HG03558 (cell line): ENCODE results near the gene PIK3CB.

ENCODE experiments used
- ATAC-seq: cut with Tn5 transposase; IDR thresholded peaks from one replicate; pipeline ENCODE4 v1.9.1; 2021; ENCODE audit warnings: moderate number of reproducible peaks; ENCODE audit not compliant: unreplicated experiment; ENCODE audit errors: extremely low read depth

Gene PIK3CB

DNA sequence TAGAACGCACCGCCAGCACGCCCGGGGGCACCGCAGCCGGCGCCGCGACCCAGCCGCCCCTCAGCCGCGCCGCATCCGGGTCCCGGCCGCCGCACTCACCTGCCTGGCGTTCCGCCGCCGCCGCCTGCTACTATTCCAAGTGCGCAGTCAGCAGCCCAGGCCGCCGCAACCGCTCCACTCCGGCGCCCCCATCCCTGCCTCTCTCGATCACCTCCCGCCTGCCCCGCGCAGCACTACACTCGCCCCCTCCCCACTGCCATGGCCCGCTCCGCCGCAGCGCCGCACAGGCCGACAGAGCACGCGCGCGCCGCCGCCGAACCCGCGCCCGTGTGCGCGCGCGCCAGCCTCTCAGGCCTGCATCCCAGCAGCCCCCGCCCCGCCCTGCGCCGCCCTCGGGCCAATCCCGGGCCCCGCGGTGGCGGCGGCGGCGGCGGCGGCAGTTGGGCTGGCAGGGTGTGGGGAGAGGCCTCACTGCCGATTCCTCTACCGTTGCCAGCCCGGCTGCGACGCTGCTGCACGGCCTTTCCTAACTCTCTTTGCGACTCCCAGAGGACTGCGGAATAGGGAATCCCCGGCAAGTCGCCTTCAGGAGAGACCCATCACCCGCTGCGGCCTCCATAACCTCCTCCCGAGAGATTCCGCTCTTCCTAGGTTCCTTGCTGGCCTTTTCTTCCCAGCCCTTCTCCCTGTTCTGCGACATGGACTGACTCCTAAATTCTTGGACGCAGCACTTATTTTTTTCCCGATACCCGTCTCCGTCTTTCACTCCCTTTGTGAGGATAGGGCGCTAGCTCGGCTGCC, at the start of gene PIK3CB:
Gene PIK3CB, minus strand, starts transcription at position 333 of the 801 bp plus-strand sequence. CDS start 75,585 bp downstream, outside the sequence.
- ATAC-seq, result peak; percentile 80

DNA sequence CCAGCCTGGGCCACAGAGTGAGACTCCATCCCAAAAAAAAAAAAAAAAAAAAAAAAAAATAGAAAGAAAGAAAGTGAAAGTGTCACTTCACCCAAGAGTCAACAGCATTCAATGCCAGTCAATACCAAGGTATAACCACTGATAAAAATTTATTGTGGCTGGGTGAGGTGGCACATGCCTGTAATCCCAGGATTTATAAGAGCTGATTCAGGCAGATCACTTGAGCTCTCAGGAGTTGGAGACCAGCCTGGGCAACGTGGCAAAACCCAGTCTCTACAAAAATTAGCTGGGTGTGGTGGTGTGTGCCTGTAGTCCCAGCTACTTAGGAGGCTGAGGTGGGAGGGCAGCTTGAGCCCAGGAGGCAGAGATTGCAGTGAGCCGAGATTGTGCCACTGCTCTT, 46.5 kb upstream of the PIK3CB start:
- ATAC-seq, result no peak

DNA sequence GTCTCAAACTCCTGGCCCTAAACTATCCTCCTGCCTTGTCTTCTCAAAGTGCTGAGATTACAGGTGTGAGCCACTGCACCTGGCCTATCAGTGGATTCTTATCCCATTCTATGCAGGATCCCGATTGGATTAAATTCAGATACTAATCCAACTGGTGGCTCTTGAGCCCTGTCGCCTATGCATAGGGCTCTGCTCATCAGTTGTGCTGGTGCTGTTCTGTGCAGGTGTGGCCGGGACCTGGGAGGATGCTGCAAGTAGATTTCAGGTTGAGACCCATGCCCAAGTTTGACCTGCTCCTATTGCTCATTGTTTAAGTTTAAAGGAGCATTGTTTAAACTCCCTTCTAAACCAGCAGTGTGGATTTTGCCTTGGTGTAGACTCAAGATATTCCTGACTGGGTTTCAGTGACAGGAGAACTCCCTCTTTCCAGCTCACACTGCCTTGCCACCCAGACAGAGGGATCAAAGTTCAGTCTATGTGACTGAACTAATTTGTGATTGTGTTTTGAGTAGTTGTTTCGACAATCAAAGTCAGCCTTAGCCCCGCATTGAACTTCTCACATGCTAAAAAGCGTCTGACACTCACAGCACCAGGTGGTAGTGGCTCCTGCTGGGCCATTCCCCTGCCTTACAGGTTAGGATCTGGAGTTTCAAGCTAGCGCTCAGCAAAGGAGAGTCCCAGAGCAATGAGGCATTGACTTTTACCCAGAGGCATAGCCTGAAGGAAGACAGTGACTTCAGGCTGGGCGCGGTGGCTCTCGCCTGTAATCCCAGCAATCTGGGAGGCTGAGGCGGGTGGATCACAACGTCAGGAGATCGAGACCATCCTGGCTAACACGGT, 45.0 kb upstream of the PIK3CB start:
- ATAC-seq, result no peak

DNA sequence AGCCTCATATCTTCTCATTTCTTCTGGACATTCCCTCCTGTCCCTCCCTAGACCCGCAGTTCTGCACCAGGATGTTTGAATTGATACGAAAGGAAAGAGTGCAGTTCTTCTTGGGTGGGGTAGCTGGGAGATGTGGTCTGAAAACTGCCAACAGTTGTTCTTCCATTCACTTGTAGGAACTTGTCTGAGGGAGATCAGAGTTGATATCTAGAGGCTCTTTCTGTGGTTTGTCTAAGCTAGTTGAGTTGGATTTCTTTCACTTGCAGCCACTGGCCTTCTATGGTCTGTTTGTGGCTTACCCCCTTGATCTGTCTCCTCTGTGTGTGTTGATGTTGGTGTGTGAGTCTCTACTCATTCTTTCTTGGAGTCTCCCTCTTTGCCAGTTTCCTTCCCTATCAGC, 42.5 kb upstream of the PIK3CB start:
- no peak for ATAC-seq

DNA sequence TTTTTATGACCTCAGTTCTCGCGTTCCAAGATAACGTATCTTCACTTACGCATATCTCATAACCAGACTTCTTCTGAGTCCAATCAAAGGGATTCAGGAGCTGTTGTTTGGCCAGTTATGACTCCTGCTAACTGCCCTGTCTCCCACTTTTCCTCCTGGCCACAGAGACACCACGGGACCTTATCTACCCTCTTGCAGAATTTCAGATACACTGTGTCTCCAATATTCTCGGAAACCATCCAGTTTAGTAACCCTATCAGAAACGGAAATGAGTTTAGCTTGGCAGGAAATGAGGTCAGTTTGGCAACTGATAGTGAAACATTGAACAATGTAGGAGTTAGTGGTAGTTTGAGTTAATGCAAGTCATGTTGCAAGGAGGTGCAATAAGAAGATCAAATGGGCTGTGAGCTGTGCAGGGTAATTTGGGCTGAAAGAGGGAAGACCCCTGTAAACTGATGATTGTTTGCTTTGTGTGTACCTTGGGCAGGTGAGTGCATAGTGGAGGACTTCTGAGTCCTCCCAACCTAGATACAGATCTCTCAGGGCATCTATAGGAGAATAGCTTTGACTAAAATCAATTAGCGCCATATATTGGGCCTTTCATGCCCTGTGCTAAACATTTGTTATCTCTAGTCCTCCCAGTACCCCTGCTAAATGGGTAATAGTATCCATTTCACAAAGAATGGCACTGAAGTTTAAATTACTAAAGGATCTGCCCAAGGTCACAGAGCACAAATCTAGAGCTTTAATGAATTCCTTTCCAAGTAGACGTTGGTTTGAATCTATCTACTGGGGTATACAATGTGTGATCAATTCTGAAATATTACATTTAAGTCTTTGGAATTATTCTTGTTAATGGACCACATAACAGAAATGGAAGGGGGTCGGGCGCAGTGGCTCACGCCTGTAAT, 41.3 kb upstream of the PIK3CB start:
- ATAC-seq, result no peak

DNA sequence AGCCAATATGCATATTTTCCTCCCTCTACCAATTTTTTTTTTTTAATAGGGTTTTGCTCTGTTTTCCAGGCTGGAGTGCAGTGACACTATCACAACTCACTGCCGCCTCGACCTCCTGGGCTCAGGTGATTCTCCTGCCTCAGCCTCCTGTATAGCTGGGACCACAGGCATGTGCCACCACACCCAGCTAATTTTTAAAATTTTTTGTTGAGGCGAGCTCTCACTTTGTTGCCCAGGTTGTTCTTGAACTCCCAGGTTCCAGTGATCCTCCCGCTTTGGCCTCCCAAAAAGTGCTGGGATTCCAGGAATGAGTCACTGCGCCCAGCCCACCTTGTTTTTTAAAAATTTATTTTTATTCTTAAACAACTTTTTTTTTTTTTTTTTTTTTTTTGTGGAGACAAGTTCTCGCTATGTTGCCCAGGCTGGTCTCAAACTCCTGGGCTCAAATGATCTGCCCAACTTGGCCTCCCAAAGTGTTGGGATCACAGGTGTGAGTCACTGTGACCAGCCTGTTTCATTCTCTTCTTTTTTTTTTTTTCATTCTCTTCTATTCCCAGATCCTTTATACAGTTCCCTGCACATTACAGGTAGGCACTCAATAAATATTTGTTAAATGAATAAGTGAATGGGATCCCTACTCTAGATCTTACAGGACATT, 40.5 kb upstream of the PIK3CB start:
- ATAC-seq, result no peak

DNA sequence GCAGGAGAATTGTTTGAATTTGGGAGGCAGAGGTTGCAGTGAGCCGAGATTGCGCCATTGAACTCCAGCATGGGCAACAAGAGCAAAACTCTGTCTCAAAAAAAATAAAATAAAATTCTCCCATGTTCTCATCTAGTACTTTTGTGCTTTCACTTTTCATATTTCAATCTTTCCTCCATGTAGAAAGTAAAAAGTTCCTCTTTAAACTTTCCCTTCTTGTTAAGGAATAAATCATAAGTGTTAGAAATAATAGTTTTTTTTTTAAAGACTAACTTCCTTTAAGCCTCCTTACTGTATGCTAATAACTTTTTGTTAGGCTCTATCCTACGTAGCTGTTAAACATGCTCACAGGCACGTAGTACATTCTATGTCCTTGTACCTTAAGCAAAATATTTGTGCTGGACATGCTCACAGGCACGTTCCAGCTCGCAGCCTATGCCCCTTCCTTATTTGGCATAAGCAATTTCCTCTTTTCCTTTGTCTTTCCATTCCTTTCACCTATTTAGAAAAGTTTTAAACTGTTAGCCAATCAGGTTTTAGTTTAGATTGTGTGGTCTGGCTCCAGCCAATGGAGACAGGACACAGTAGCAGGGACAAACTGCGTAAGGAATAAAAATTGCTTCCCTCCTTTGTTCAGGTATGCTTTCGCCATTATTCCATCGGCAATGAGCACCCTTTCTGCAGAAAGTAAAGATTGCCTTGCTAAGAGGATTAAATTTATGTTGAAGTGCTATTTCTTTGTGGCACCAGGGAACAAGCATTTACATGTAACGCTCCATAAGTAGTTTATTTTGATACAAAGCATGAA, 38.9 kb upstream of the PIK3CB start:
- no peak for ATAC-seq

DNA sequence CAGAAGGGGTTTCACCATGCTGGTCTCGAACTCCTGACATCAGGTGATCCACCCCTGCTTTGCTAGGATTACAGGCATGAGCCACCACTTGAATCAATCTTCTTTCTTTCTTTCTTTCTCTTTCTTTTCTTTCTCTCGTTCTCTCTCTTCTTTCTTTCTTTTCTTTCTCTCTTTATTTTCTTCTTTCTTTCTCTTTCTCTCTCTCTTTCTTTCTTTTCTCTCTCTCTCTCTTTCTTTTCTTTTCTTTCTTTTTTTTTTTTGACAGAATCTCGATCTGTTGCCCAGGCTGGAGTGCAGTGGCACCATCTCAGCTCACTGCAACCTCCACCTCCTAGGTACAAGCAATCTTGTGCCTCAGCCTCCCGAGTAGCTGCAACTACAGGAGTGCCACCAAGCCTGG, 37.9 kb upstream of the PIK3CB start:
- no peak for ATAC-seq

DNA sequence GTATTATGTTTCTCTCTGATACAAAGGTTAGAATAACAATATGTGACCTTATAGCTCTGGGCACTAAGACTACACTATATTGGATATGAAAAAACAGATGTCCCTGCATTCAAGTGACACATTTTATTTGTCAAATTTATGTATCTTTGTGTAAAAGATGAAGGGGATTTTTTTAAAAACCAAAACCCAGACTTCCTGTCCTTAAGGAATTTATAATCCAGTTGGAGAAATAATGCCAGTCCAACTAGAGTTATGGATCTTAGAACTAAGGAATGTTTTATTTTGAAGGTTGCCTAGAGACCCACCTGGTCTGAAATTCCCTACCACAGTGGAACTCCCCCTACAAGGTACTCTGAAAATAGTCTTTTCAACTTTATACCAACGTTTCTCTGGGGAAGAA, 33.3 kb upstream of the PIK3CB start:
- no peak for ATAC-seq

DNA sequence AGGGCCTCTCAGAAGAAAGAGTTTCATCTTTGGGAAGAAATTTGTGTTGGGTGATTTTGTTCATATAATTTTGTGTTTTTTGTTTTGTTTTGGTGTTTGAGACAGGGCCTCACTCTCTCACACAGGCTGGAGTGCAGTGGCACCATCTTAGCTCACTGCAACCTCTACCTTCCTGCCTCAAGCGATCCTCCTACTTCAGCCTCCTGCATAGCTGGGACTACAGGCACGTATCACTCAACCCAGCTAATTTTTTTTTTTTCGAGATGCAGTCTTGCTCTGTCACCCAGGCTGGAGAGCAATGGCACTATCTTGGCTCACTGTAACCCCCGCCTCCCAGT, 29.0 kb upstream of the PIK3CB start:
- no peak for ATAC-seq

DNA sequence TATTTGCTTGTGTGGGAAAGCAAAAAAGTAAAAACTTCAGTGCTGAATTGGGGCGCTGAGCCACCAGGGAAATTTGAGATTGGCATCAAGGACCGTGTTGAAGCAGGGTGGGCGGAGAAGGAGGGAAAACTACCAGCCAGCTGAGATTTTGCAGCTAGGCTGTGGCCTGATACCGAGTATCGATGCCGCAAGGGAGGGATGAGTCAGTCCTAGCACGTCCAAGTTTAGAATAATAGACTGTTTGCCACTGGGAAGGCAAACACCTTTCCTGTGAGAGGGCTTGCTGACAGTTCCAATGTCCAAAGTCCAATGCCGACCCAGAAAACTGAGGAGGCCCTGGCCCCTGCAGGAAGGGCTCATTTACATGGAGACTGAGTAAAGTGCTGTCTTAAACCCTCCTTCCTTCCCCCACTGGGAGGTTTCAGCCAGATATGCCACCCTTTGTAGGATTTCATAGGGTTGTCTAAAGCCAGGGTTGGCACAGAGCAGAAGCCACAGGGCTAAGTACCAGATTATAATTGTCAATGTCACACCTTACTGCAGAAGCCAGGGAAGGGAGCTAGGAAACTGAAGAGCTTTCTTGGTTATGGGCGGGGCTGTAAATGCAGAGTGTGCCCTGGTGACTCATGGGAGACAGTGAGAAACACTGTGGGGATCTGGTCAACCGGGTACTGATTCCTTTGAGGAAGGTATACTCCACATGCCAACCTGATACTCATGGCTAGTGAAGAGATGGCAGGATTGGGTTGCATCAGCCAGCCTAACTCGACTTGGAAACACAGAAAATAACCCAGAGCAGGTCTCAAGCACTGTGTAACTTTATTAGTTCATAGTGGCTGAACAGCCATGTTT, 28.4 kb upstream of the PIK3CB start:
- ATAC-seq, result no peak

DNA sequence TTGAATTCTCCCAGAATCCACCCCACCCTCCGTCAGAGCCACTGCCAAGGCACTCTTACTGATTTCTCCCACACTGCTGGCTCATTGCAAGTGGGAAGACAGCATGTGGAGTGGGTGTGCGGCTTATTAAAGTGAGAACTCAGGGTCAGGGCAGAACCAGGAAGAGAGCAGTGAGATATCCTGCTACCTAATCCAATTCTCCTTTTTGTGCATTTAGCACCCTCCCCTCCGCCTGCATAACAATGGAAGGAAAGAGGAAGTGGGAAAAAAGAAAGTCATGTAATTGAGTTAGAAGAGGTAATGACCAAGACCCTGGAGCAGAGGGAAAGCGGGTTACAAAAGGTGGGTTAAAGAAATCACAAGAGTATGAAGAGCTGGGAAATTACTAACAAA, 27.8 kb upstream of the PIK3CB start:
- no peak for ATAC-seq

DNA sequence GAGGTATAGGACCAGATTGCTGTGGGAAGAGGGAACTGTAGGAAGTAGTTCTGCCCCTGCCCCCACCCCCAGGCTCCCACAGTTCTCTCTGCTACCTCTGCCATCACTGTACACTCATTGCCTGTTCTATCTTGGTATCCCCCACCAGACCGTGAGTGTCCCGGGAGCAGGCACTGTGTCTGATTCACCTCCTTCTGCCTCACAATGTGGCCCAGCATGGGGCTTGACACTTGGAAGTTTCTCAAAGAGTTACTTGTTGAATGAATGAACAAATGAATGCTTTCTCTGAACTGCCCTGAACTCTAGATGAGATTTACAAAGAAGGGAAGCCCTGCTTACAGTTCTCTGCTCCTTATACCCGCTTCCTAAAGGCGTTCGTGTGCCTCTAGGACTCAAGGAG, 27.1 kb upstream of the PIK3CB start:
- no peak for ATAC-seq

DNA sequence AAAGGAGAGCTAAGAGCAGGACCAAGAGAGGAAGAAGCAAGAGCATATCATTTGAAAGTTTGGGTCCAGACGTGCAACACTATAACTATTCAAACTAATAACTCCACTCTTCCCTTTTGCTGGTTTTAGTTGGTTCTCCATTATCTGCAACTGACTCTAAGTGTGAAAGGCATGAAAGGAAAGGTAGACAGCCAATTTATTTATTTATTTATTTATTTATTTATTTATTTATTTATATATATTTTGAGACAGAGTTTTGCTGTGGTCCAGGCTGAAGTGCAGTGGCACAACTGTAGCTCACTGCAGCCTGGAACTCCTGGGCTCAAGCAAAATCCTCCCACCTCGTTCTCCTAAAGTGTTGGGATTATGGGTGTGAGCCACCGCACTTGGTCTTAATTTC, 22.1 kb upstream of the PIK3CB start:
- no peak for ATAC-seq

DNA sequence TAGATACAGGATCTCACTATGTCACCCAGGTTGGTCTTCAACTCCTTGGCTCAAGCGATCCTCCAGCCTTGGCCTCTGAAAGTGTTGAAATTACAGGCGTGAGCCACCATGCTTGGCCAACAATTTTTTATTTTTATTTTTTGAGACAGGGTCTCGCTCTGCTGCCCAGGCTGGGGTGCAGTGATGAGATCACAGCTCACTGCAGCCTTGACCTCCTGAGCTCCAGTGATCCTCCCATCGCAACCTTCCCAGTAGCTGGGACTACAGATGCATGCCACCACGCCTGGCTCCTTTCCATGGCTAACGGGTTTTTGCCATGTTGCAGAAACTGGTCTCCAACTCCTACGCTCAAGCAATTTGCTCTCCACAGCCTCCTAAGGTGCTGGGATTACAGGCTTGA, 20.2 kb upstream of the PIK3CB start:
- no peak for ATAC-seq

DNA sequence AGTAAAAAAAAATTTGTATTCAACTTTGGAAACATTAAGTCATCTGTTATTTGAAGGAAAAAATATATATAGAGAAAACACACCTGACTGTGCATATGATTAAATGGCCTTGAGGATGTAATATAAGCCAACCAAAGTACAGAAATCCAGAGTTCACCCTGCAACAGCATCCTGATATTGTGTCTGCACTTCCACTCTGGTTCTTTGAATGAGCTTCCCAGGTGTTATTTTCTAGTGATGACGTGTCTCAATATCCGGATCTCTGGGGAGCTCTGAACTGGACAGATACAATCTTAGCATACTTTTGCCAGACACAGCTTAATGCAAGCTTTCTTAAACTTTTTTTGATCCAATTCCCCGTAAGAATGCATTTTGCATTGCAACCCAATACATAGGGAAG, 19.5 kb upstream of the PIK3CB start:
- no peak for ATAC-seq

DNA sequence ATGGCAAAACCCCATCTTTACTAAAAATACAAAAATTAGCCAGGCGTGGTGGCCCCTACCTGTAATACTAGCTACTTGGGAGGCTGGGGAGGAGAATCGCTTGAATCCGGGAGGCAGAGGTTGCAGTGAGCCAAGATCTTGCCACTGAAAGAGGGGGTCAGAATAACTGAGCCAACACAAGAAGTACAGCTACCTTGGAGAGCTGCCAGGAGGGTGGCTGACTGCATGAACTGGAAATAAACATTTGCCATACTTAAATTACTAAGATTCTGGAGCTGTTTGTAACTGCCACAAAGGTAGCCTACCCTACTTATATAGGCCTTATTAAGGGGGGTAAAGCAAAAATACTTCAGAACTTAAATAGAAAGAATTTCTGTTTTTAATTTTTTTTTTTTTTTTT, 15.4 kb upstream of the PIK3CB start:
- ATAC-seq, result no peak

DNA sequence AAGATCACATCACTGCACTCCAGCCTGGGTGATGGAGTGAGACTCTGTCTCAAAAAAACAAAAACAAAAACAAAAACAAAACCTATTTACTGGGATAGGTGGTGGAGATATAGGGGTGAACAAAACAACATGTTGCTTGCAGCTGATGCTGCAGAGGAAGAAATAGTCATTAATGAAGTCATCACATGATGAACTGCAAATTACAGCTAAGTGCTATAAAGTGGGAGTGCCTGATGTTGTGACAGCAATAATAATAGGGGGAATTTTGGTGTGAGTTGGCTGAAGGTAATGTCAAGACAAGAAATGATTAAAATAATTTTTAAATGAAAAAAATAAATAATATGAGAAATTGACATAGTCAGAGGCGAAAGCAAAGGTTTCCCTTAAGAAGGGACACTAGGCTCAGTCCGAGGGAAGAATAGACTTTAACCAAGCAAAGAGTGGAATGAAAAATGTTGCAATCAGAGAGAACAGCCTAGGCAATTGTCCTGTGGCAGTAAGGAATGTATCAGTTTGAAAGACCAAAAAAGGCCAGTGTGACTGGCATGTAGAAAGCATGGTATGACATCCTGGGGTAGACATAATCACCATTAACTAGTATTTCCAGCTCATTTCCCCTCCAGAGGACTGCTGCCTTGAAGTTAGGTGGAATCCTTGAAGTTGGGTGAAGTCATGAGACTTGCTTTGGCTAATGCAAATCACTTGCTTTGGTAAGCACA, 14.7 kb upstream of the PIK3CB start:
- no peak for ATAC-seq
